SIG-M5 (cell line): ENCODE results near the gene KIFC3.
A peak's percentile ranks its signal among the peaks of the same experiment; 100 is the strongest.
"Not testable (repeated sequence)": the region's sequence is repeated elsewhere in the genome, so short reads cannot be mapped to it uniquely, and the experiment has no call there.

Experiments used
- DNase-seq: peaks from one replicate; lab custom pipeline; 2025; lab: John Stamatoyannopoulos, UW

KIFC3 gene

DNA sequence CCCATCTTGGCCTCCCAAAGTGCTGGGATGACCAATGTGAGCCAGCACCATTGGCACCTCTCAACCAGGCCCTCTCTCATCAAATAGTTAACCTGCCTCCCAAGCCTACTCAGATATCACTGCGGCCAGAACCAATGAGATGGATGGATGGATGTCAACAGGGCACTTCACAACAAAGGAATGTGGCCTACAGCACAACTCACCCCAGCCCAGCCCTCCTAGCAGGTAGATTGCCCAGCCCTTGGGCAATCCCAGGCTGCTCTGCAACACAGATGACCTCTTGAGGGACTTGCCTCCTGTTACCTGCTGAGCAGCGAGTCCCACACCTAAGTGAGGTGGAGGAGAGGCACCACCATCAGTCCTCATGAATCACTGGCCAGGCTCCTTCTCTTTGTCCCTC, 22.6 kb upstream of the KIFC3 start:
- no peak for DNase-seq

DNA sequence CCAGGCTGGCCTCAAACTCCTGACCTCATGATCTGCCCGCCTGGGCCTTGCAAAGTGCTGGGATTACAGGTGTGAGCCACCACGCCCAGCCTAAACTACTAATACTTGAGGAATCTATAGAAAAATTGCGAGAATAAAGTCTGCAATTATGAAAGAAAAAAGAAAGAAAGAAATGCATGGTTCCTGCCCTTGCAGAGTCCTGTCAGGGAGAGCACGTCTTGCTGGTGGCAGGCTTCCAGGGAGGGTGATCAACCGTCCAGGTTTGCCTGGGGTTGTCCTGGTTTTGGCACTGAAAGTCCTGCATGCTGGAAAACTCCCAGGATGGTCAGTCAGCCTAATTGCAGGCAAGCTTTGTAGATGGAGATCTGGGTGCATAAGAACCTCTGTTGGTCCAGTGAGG, 21.5 kb upstream of the KIFC3 start:
- no peak for DNase-seq

DNA sequence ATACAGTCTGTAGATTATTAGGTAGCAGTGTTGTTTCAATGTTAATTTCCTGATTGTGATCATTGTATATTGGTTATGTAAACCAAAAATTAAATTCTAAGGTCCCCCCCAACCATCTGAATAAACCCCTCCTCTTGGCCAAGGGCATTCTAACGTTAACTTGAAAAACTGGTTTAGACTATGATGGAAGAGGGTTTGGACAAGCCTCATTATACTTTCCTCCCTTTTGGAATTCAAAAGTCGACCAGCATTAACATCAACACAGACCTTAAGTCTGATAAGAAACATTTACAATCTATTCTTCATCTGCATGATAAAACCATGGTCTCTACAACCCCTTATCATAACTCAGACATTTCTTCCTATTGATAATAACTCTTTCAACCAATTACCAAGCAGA, 20.6 kb upstream of the KIFC3 start:
- no peak for DNase-seq

DNA sequence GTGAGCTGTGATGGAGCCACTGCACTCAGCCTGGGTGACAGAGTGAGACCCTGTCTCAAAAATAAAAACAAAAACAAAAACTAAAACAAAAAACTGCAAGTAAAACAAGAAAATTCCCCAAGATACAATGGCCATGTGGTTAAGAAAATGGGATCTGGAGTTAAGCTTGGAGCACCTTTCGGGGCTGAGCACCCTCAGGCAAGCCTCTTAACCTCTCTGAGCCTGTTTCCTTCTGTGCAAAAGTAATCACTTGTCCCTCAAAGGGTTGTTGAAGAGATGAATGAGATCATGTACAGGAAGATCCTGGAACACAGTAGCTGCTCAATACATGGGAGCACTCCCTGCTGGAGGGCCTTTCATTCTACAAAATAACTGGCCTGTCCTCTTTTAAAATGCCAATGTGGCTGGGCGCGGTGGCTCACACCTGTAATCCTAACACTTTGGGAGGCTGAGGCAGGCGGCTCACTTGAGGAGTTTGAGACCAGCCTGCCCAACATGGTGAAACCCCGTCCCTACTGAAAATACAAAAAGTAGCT, 19.8 kb upstream of the KIFC3 start:
- DNase-seq: no peak

DNA sequence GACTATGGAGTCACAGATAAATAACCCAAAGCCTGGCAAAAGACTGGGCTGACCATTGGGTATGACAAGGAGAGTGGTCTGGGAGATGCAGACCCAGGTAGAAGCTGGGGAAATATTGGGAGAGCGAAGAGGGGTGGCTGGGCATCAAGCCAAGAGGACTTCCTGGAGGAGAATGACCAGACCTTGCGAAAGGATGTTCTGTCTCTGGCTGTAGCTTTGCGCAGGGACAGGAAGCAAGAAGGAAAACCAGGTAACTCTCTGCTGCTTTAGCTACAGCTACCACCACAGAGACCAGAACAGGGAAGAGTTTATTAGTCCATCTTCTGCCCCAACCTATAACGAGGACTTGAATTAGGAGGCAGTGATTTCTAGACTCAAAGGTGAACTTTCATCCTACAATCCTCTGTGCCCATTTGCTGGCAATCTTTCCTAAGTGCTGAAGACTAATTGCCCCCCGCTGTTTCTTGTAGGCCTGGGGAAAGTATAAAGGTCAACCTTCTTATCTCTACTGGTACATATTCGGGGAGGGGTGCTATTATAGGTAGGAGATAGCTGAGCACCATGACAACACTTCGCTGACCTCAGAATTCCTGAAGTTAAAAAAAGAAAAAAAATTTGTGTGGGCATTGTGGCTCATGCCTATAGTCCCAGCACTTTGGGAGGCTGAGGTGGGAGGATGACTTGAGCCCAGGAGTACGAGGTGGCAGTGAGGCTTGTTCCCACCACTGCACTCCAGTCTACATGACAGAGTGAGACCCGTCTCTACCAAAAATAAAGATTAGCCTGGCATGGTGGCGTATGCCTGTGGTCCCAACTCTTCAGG, 19.1 kb upstream of the KIFC3 start:
- no peak for DNase-seq

DNA sequence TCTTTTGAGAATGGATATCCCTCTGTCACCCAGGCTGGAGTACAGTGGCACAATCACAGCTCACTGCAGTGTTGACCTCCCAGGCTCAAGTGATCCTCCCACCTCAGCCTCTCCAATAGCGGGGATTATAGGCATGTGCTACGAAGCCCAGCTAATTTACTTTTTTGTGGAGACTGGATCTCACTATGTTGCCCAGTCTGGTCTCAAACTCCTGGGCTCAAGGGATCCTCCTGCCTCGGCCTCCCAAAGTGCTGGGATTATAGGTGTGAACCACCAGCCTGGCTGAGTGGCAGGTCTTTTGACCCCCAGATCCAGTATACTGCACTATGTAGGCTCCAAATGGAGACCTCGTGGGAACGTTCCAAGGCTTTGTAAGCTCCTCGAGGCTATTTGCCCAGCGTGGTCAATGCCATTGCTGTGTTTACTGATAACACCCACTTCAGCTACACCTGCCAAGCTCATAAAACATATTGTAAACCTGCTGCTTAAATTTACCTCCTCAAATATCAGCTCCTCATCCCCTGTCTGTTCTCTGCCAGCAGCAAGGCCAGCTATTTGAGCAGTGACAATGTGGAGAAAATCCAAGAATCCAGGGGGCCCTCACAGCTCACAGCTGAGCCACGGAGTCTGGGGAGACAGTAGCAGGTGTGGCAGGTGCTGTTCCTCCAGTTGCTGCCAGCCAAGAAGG, 16.2 kb upstream of the KIFC3 start:
- no peak for DNase-seq

DNA sequence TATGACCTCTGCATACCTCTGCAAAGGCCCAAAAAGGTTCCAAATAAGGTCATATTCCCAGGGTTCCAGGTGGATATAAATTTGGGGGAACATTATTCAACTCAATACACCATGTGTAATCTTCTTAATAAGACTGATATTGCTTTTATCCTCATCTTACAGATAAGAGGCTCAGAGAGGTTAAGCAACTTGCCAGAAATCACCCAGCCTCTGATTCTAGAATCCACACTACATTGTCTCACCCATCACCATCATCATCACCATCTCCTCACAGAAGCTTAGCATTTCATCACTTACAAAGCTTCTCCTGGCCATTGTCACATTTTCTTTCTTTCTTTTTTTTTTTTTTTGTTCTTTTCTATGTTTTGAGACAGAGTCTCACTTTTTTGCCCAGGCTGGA, 15.4 kb upstream of the KIFC3 start:
- no peak for DNase-seq

DNA sequence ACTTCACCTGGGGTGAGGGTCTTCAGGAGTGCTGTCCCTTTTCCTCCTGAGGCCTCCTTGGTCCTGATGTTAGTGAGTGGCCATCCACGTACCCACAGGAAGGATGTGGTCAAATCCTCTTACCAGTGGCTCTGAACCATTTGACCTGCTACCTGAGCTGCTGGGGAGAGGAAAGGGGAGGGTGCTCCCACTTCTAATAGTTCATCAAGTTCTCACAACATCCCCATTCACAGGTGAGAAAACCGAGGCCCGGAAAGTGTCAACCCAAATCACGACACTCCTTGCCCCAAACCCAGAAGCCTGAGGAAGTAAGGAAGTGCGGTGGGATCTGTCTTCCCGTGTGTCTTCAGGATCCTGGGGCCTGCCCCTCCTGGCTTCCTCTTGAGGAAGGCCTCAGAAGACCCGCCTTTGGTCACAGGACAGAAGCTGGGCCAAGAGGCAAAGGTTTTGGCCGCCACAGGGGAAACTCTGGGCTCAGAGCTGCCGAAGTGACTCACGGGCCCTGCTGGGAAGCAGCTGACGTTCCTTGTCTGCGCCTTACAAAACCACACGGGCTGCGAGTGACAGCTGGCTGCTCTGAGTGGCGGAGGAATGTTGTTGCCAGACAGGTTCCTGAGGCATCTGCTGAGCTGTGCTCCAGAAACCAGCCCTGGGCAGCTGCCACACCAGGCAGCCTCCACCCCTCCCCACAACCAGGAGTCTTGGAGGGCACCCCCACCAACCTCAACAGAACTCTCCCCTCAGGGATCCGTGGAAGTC, 13.9 kb upstream of the KIFC3 start:
- peak; percentile 13 for DNase-seq

DNA sequence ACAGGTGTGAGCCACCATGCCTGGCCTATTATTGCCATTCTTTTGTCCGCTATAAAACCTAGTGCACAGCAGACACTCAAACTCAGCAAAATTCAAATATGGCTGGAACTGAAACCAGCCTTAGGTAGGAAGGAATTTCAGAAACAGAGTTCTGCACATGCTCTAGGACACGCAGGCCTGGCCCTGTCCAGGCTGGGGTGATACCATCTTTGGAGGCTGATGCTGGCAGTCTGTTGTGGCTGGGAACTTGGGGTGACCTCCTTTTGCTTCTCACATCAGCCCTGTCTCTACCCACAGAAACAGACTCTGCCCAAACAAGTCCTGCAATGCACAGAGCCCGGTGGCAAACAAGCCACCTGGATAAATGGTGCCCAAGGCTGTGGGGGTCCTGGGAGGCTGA, 12.6 kb upstream of the KIFC3 start:
- no peak for DNase-seq

DNA sequence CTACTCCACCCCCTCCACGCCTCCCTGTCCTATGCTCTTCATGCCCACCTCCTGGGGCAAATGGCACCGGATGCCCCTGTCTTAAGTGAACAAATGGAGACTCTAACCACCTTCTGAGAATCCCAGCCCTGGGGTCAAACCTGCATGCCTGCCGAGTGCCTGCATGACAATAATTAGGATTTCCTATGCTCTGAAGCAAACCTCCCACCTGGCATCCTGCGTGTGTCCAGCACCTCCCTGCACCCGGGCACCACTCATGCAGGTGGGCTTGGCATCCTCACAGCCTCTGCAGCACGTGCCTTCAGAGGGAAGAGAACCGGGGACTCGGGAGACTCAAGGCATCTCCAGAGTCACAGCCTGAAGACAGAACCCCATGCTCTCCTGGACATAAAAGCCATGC, 11.2 kb upstream of the KIFC3 start:
- no peak for DNase-seq

DNA sequence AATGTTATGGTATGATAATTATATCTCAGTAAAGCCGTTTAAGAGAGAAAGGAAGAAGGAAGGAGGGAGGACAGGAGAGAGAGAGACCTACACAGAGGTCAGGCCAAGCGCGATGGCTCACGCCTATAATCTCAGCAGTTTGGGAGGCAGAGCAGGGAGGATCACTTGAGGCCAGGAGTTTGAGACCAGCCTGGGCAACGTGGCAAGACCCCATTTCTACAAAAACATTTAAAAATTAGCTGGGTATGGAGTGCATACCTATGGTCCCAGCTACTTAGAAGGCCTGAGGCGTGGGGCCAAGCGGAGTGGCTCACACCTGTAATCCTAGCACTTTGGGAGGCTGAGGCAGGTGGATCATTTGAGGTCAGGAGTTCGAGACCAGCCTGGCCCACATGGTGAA, 9.0 kb upstream of the KIFC3 start:
- DNase-seq: not testable (repeated sequence)

DNA sequence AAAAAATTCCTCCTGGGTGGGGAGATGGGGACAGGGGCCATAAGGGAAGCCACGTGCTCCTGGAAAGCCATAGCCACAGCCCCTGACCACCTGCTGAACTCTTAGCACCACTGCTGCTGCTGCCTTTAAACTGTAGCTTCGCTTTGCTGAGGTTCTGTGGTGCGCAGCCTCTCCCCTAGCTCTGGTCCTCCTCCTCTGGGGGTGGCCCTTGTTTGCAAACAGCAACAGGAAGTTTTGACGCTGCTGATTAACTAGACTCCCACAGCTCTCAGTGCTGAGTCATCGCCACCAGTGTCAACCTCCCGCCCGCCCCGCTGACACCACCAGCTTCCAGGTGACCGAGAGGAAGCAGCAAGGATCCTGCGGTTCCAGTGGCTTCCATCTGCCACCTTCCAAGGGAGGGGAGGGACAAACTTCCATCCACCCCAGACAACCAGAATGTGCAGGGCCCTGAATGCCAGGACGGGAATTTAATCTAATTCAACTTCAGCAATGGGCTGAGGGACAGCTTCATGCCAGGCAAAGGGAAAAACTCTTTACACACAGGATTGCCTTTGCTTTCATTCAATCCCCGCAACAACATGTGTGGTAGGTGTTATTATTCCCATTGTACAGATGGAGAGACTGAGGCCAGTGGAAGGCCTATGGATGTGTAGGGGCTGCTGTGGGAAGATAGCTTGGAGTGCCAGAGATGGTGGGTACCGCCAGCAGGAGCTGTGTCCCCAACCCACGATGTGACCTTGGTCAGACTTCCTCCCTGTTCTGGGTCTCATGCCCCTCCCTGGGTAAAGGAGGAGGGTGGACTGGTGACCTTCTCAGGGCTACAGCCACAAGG, 8.1 kb upstream of the KIFC3 start:
- DNase-seq: no peak

DNA sequence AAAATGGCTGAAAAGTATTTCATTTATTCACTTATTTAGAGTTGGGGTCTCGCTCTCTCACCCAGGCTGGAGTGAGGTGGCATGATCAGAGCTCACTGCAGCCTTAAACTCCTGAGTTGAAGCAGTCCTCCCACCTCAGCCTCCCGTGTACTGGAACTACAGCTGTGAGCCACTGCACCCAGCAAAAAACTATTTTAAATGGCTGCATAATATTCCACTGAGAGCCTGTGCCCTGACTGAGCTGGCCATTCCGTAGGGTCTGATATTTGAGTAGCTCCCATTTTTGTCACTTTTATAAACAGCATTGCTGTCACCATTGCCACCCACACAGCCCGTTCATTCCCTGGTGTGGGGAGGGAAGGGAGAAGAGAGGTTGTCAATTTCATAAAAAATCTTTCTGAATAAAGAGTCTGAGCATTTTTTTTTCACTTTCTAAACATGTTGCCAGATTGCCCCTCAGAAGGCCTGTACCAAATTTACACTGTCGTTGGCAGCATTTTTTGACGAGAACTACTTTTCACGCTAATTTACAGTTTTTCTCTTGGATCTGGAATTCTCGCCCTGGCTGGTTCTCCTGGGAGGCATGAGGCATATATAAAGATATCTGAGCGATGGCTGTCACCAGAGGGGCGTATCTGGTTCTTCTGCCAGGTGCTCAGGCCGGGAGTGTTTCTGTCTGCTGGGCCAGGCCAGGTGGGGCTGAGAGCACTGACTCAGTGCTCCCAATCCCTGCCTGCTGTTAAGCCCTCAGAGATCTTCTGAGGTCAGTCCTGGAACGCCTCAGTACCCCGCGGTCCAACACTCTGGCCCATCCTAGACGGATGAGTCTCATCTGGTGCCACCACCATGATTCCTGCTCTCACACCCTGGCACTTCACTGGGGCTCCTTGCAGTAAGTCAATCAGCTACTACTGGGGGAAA, 7.2 kb upstream of the KIFC3 start:
- no peak for DNase-seq

DNA sequence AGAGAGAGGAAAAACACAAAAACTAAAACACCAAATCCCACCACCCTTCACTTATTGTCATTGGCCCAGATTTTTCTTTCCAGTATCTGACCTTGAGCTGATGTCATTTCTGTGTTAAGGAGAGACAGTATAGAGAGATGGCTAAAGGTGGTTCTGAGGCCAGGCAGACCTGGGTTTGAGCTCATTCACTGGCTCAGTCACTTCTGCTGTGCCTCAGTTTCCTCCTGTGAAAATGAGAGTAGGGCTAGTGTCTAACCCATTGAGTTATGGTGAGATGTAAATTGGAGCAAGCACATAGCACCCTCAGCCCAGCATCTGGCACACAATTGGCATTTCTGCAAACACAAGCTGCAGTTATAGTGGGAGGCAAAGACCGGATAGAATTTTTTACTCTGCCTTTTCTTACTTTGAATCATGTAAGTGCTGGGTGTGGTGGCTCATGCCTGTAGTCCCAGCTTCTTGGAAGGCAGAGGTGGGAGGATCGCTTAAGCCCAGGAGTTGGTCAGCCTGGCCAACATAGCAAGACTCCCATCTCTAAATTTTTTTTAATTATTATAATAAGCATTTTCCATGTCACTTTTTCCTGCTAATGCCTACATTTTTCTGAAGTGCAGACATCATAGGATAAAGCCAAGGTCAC, 6.4 kb upstream of the KIFC3 start:
- DNase-seq: no peak

DNA sequence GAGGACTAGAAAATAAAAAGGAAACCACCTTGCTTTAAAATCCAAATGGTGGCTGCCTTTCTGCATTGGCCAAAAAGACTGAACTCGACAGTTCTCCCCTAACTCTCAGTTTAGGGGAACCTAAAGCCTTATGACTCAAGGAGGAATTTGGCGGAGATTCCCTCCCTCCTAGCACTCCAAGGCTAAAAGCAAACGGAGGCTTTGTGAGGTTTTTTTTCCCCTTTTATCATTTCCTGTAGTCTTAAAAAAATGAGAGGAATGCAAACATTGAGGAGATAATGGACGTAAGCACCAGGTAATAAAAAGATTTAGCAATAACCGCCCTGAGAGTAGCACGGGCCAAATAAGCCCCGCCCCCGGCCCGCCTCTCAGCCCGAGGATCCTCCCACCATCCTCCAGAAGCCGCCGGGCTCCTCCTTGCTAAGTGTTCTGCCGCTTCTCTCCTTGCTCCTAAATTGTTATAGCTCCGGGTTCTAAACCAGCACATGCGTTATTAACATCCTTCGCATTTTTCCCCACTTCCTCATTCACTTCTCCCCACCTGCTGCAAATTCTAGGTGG, 5.8 kb upstream of the KIFC3 start:
- DNase-seq: no peak

DNA sequence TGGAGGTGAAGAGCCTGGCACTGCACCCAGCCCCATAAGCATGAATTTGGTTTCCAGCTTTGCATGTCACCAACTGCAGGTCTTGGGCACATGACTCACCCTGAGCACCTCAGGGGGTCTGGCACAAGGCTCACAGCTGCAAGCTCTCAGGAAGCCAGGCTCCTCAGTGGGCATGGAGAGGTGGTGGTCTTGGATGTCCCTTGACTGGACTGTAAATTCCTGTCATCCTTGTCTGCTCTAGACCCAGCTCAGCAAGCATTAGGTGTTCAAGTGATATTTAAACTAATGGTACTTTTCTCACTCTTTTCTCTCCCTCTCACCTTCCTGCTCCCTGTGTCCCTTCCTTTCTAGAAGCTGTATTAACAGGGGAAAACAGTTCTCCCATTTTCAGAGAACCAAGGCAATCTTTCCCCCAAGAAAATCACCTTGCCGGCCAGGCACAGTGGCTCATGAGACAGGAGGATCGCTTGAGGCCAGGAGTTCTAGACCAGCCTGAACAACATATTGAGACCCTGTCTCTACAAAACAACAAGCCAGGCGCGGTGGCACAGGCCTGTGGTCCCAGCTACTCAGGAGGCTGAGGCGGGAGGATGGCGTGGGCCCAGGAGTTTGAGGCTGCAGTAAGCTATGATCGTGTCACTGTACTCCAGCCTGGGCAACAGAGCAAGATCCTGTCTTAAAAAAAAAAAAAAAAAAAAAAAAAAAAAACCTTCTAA, 5.1 kb upstream of the KIFC3 start:
- no peak for DNase-seq

DNA sequence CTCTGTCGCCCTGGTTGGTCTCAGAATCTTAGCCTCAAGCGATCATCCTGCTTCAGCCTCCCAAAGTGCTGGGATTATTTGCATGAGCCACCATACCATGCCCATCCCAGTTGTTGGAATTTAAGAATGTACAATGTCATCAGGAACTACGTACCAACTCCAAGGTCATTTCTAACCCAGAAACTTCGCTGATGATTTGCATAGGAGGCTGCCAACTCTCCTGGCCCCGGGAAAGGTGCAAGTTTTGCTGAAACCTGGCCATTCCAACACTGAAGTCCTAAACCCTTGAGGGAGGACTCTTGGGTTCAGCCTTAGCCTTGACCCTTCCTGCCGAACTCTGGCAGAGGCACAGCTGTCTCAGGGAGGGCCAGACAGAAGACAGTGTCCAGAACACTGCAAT, 2.9 kb upstream of the KIFC3 start:
- no peak for DNase-seq

DNA sequence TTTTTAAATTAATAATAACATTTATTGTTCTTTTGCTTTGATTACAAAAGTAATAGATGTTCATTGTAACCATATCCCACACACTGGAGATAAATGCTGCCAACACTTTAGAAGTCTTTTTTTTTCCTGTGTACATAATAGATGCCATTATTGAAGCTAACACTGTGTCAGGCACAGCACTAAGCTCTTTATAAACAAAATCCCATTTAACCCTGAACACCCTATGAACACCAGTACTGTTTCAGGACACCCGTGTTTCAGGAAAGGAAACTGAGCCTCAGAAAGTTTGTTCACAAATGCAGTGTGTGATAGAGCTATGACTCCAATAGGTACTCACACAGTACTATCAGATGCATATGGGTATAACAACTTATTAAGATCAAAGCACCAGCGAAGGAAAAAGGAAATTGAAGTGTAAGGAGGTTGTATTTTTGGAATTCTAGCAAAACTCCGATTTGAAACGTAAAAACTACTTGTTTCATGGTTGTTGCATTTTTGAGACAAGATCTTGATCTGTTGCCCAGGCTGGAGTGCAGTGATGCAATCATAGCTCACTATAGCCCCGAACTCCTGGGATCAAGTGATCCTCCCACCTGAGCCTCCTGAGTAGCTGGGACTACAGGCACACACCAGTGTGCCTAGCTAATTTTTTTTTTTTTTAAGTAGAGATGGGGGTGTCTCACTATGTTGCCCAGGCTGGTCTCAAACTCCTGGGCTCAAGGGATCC, 2.0 kb upstream of the KIFC3 start:
- DNase-seq: no peak
